K562 (cell line): ENCODE results near the gene BSCL2. TPM values are rescaled to one million over a fixed set of nuclear protein-coding genes. Genes with fewer than 3 reads are reported as not detected.
A peak's percentile ranks its signal among the peaks of the same experiment; 100 is the strongest.

Source experiments
- ATAC-seq: fragments of 200-7000 bp; cut with Tn5 transposase; 3 replicates; pipeline ENCODE4 v1.9.1; 2020; ENCODE audit warnings: moderate library complexity
- BruUV-seq: library from RNA; stranded (reverse); fragments of 400-500 nt; replicated peaks from 2 replicates; lab custom pipeline; 2021; lab: Mats Ljungman, UMichigan
- CTCF ChIA-PET: fragments of 300-600 bp; formaldehyde crosslinking; extraction: SDS; loops from one replicate; lab custom pipeline; 2021; ENCODE audit warnings: low intra/inter-chr PET ratio; lab: Yijun Ruan, JAX
- POLR2A ChIA-PET: fragments of 300-600, 350-650 bp; sonication (Branson Sonifier 250); formaldehyde crosslinking; extraction: SDS; loops from one replicate; lab custom pipeline; 2021; ENCODE audit warnings: antibody characterized with exemption, inconsistent platforms; lab: Yijun Ruan, JAX
- DNase-seq, 4 experiments: peaks; one replicate each; pipeline versions ENCODE4 v3.0.0 to v3.0.0-alpha.2; 2011 to 2018; ENCODE audit warnings: low spot score in 3 of 4, mixed read lengths in 3 of 4; ENCODE audit errors: extremely low read depth in 1 of 4
- FAIRE-seq: peaks from 2 replicates; lab custom pipeline; 2011; peaks lifted over from hg19 to GRCh38; lab: Jason Lieb, UNC
- H2AFZ ChIP-seq: 2 replicates; pipeline ENCODE4 v1.6.0; 2011; ENCODE audit warnings: low read depth, low read length, control low read depth, inconsistent platforms
- H3K27ac ChIP-seq: fragments of 200-600 bp; 3 replicates; pipeline ENCODE4 v1.8.0; 2011; ENCODE audit warnings: low read depth, mild to moderate bottlenecking, control low read depth, inconsistent platforms, low read length, moderate library complexity, mixed read lengths; ENCODE audit errors: extremely low read depth
- H3K27me3 ChIP-seq, 2 experiments: fragments of 300-600 bp in 1 of 2; 2 replicates in 1 of 2; 3 replicates in 1 of 2; pipeline versions ENCODE4 v1.6.0 to v1.8.0; 2011; ENCODE audit warnings: inconsistent platforms in 2 of 2, low read length in 2 of 2, mild to moderate bottlenecking in 1 of 2, mixed read lengths in 1 of 2, moderate library complexity in 1 of 2; ENCODE audit not compliant: control insufficient read depth in 2 of 2, insufficient read depth in 2 of 2
- H3K36me3 ChIP-seq: fragments of 300-600 bp; 3 replicates; pipeline ENCODE4 v1.8.0; 2011; ENCODE audit warnings: mild to moderate bottlenecking, low read length, inconsistent platforms; ENCODE audit not compliant: control insufficient read depth, insufficient read depth
- H3K4me1 ChIP-seq, 2 experiments: fragments of 200-600 bp in 1 of 2; replicated peaks in 1 of 2; 2 replicates in 1 of 2; 3 replicates in 1 of 2; pipeline versions ENCODE4 v1.5.1 to v1.8.0; 2011; ENCODE audit warnings: inconsistent platforms in 2 of 2, low read length in 2 of 2, mild to moderate bottlenecking in 1 of 2, mixed read lengths in 1 of 2, moderate library complexity in 1 of 2; ENCODE audit not compliant: control insufficient read depth in 2 of 2, insufficient read depth in 2 of 2
- H3K4me2 ChIP-seq: 2 replicates; pipeline ENCODE4 v1.6.1; 2011; ENCODE audit warnings: low read length, control low read depth, inconsistent platforms, mixed read lengths; ENCODE audit not compliant: insufficient read depth
- H3K4me3 ChIP-seq: fragments of 200-600 bp; sonication (generic), shearing (Covaris generic); 2 replicates; pipeline ENCODE4 v1.5.1; 2016; ENCODE audit warnings: control low read depth, inconsistent platforms
- H3K79me2 ChIP-seq: fragments of 200-600 bp; 3 replicates; pipeline ENCODE4 v1.8.0; 2011; ENCODE audit warnings: low read length, inconsistent platforms; ENCODE audit not compliant: control insufficient read depth, insufficient read depth
- H3K9ac ChIP-seq, 2 experiments: 2 replicates each; pipeline versions ENCODE4 v1.6.0 to v1.6.1; 2011; ENCODE audit warnings: low read depth in 2 of 2, low read length in 2 of 2, control low read depth in 1 of 2, inconsistent platforms in 1 of 2, mild to moderate bottlenecking in 1 of 2, mixed read lengths in 1 of 2; ENCODE audit not compliant: insufficient read depth in 1 of 2
- H3K9me1 ChIP-seq: one replicate; pipeline ENCODE4 v1.6.0; 2011; ENCODE audit warnings: inconsistent platforms, mild to moderate bottlenecking, low read length, moderate library complexity; ENCODE audit not compliant: control insufficient read depth, insufficient read depth
- H3K9me3 ChIP-seq: replicated peaks from 2 replicates; pipeline ENCODE4 v1.5.1; 2011; ENCODE audit warnings: low read depth, low read length, inconsistent platforms; ENCODE audit not compliant: control insufficient read depth, insufficient read depth
- H4K20me1 ChIP-seq: replicated peaks from 2 replicates; pipeline ENCODE4 v1.6.1; 2011; ENCODE audit warnings: low read length, inconsistent platforms, mixed read lengths; ENCODE audit not compliant: control insufficient read depth, insufficient read depth
- ARNT ChIP-seq, 2 experiments: fragments of 450-650 bp; IDR thresholded peaks; 2 replicates each; pipeline ENCODE4 v1.6.1; 2016; ENCODE audit warnings: mild to moderate bottlenecking in 1 of 2
- BRD9 ChIP-seq: fragments of 450-650 bp; IDR thresholded peaks from 2 replicates; pipeline ENCODE4 v1.6.1; 2018; ENCODE audit warnings: low read depth; ENCODE audit not compliant: partially characterized antibody
- CBX2 ChIP-seq: fragments of 200-600 bp; sonication (generic); IDR thresholded peaks from one replicate; pipeline ENCODE4 v1.6.1; 2012; ENCODE audit warnings: mild to moderate bottlenecking, low read length, inconsistent platforms; ENCODE audit not compliant: insufficient read depth, poor library complexity, severe bottlenecking
- DDX20 ChIP-seq: fragments of 450-650 bp; IDR thresholded peaks from 2 replicates; pipeline ENCODE4 v1.6.1; 2016; ENCODE audit warnings: missing genetic modification characterization, low read depth, mild to moderate bottlenecking, missing compliant biosample characterization, moderate library complexity
- HDAC2 ChIP-seq: fragments of 450-650 bp; IDR thresholded peaks from 2 replicates; pipeline ENCODE4 v1.6.1; 2016; ENCODE audit warnings: mild to moderate bottlenecking
- HIVEP1 ChIP-seq: fragments of 250-450 bp; sonication (Bioruptor Pico); IDR thresholded peaks from 2 replicates; pipeline ENCODE4 v1.4.0; 2020; ENCODE audit warnings: mild to moderate bottlenecking
- JUND ChIP-seq, 2 experiments: IDR thresholded peaks; 2 replicates in 1 of 2; 3 replicates in 1 of 2; pipeline ENCODE4 v1.6.1; 2011; ENCODE audit warnings: borderline replicate concordance in 2 of 2, low read depth in 2 of 2, low read length in 2 of 2, improper control_type of control experiment in 1 of 2, missing biosample characterization in 1 of 2, missing genetic modification characterization in 1 of 2, missing genetic modification reagents in 1 of 2
- KAT2B ChIP-seq: IDR thresholded peaks from one replicate; pipeline ENCODE4 v1.6.1; 2012; ENCODE audit warnings: low read depth, mild to moderate bottlenecking, control low read depth, inconsistent platforms, low read length, moderate library complexity
- MAX ChIP-seq: sonication (generic); formaldehyde crosslinking; IDR thresholded peaks from 2 replicates; pipeline ENCODE4 v1.9.0; 2022; ENCODE audit warnings: mild to moderate bottlenecking, missing genetic modification reagents
- MEF2A ChIP-seq: IDR thresholded peaks from 2 replicates; pipeline ENCODE4 v1.6.1; 2011; ENCODE audit warnings: low read depth, mild to moderate bottlenecking, low read length, moderate library complexity; ENCODE audit not compliant: control insufficient read depth
- PRMT5 ChIP-seq: sonication (generic); formaldehyde crosslinking; IDR thresholded peaks from 2 replicates; pipeline ENCODE4 v1.5.0; 2020; ENCODE audit warnings: missing genetic modification reagents
- SP1 ChIP-seq: sonication (generic); formaldehyde crosslinking; IDR thresholded peaks from 2 replicates; pipeline ENCODE4 v1.8.1; 2022; ENCODE audit warnings: mild to moderate bottlenecking, missing genetic modification reagents
- TBL1XR1 ChIP-seq, 2 experiments: IDR thresholded peaks; 2 replicates each; pipeline ENCODE4 v1.6.1; 2012; ENCODE audit warnings: improper control_type of control experiment in 2 of 2, low read length in 2 of 2, mild to moderate bottlenecking in 1 of 2
- UBTF ChIP-seq, 2 experiments: IDR thresholded peaks; 2 replicates each; pipeline ENCODE4 v1.6.1; 2012; ENCODE audit warnings: improper control_type of control experiment in 2 of 2, low read depth in 2 of 2, low read length in 2 of 2, borderline replicate concordance in 1 of 2
- ZNF263 ChIP-seq: sonication (generic); formaldehyde crosslinking; IDR thresholded peaks from 2 replicates; pipeline ENCODE4 v1.8.0; 2022; ENCODE audit warnings: mild to moderate bottlenecking, missing genetic modification reagents, borderline replicate concordance
- ZNF311 ChIP-seq: fragments of 250-450 bp; sonication (Bioruptor Pico); IDR thresholded peaks from 2 replicates; pipeline ENCODE4 v1.4.0; 2020; ENCODE audit warnings: mild to moderate bottlenecking, moderate library complexity
- ZNF668 ChIP-seq: fragments of 250-450 bp; sonication (Bioruptor Pico); IDR thresholded peaks from 2 replicates; pipeline ENCODE4 v1.8.0; 2022; ENCODE audit warnings: mild to moderate bottlenecking, inconsistent platforms
- ZNF77 ChIP-seq: fragments of 250-450 bp; sonication (Bioruptor Pico); IDR thresholded peaks from 2 replicates; pipeline ENCODE4 v1.5.0; 2020
- WGBS: fragments of 100-300 bp; shearing (Covaris generic); methylation state at CpG from one replicate; pipeline ENCODE4 v1.1.6; 2016; ENCODE audit warnings: low coverage, mixed read lengths; ENCODE audit not compliant: insufficient coverage; ENCODE audit errors: missing lambda C conversion rate; 5-methylcytosine and 5-hydroxymethylcytosine counted together
- in situ Hi-C: fragments of 300-500 bp; cut with MboI; formaldehyde crosslinking; loops from 4 replicates; pipeline ENCODE4 v1.15.0; 2018; ENCODE audit warnings: inconsistent platforms, mixed read lengths
- intact Hi-C: fragments of 100-400 bp; cut with micrococcal nuclease; formaldehyde crosslinking; loops from 2 replicates; pipeline ENCODE4 v1.14.2; 2022
- polyA plus RNA-seq, 8 experiments: library from polyadenylated mRNA; depleted of rRNA in 4 of 8; stranded (reverse) in 5 of 8; unstranded in 3 of 8; fragments of >200 nt; fragmentation: Nextera tagmentation in 2 of 8; fragmentation: Illumina TruSeq in 1 of 8; extraction: Ambion mirVana in 2 of 8; extraction: Trizol in 1 of 8; gene quantifications; 2 replicates each; pipeline versions ENCODE4 v1.2.1 to v1.2.3, GENCODE V29; 2011 to 2014; ENCODE audit warnings: inconsistent platforms in 1 of 8, missing spikeins in 1 of 8
- total RNA-seq, 7 experiments: library from RNA; depleted of rRNA in 6 of 7; stranded (reverse); fragments of >200 nt in 6 of 7; fragmentation: Illumina TruSeq in 2 of 7; extraction: Trizol in 2 of 7; gene quantifications; 2 replicates each; pipeline versions ENCODE4 v1.2.1 to v1.2.3, GENCODE V29; 2011 to 2021; ENCODE audit warnings: low replicate concordance in 1 of 7
- TF ChIP-seq, protein P1 (sequence below): fragments of 450-650 bp; formaldehyde crosslinking; IDR thresholded peaks from 2 replicates; pipeline ENCODE4 v1.4.0; 2022; ENCODE audit warnings: missing genetic modification characterization

BSCL2 gene
- total and polyA plus RNA-seq, 9 of the 15 experiments (the other 6 are each of a cell fraction or from before 2014, with no cell fraction given) = 18.9 to 51.7 (median 35.2) TPM

GRCh38 chr11:62727872-62728170 is 20.6 kb upstream of the BSCL2 start:
- H3K27me3 ChIP-seq = no peaks in the 10 kb centered on the region
- peaks cover 70% of the 10 kb centered on the region for H3K79me2 ChIP-seq
- CTCF ChIA-PET = interaction anchor here (1.1 kb wide), 1 partner anchor 60 kb away, joined by 4 read pairs; the partner anchor contains the start of gene TMEM179B
- H3K27ac ChIP-seq = peak overlapping the region; percentile 99
- H3K9me1 ChIP-seq = no peaks in the 10 kb centered on the region
- DNase-seq (peak; percentile 61 to 97 (median 81)), ATAC-seq (peak; percentile 80), FAIRE-seq (peak; percentile 91)
- peaks cover 49% of the 10 kb centered on the region for H3K36me3 ChIP-seq
- in situ Hi-C loops = no loop called here
- POLR2A ChIA-PET = interaction anchor here (0.6 to 4.5 kb wide), 30 partner anchors 10 to 269 kb away, joined by 3 to 31 read pairs (median 4); partner anchors contain the start of genes BSCL2, C11orf98, CSKMT and EEF1G
- H2AFZ ChIP-seq = peak overlapping the region; percentile 100
- peak overlapping the region; percentile 100 for H3K4me2 ChIP-seq
- H3K9ac ChIP-seq = peak overlapping the region; percentile 98 to 100
- BruUV-seq = no TSS peak
- H3K4me3 ChIP-seq = peak overlapping the region; percentile 90
- H4K20me1 ChIP-seq = peaks cover 6% of the 10 kb centered on the region; the same call in 1 of the 2 replicates
- intact Hi-C loops = loop anchor here (1.0 to 10.0 kb wide), 7 partner anchors 21 to 136 kb away; partner anchors contain the start of genes BSCL2, GNG3, POLR2G and TMEM179B
- WGBS = under 1% methylated on average over 20 of the region's 20 CpGs
- H3K4me1 ChIP-seq = peaks cover 13 to 19% of the 10 kb centered on the region in 2 experiments; a peak in 4 of 5 replicates
- H3K9me3 ChIP-seq = no peaks in the 10 kb centered on the region
- TF ChIP-seq MAX (CRISPR knock-in tag) (no peak), MEF2A (no peak), ZNF668 (no peak), ZNF263 (CRISPR knock-in tag) (no peak), CBX2 (no peak), BRD9 (no peak), ARNT (IDR thresholded peaks at IDR 0.05) (0 out of 4 replicates have a peak, but pooled peaks of 1 of the 2 experiments have one; percentile 62), HIVEP1 (no peak), PRMT5 (CRISPR knock-in tag) (no peak), ZNF77 (CRISPR knock-in tag) (no peak), TBL1XR1 (IDR thresholded peaks at IDR 0.05; ENCODE audit: low read length in 2 of 2) (no peak), DDX20 (tag) (no peak), KAT2B (no peak), ZNF311 (CRISPR knock-in tag) (no peak), UBTF (IDR thresholded peaks at IDR 0.05; ENCODE audit: borderline replicate concordance in 1 of 2, low read depth in 2 of 2, low read length in 2 of 2) (no peak), HDAC2 (0 out of 2 replicates have a peak, but pooled peaks have one; percentile 11), JUND (IDR thresholded peaks at IDR 0.05; ENCODE audit: borderline replicate concordance, low read depth, low read length) (no peak), JUND (tag; IDR thresholded peaks at IDR 0.05; ENCODE audit: borderline replicate concordance, low read depth, low read length) (no peak), SP1 (peak; percentile 53; the same call in 1 of the 2 replicates)
- TF ChIP-seq, protein P1, sequence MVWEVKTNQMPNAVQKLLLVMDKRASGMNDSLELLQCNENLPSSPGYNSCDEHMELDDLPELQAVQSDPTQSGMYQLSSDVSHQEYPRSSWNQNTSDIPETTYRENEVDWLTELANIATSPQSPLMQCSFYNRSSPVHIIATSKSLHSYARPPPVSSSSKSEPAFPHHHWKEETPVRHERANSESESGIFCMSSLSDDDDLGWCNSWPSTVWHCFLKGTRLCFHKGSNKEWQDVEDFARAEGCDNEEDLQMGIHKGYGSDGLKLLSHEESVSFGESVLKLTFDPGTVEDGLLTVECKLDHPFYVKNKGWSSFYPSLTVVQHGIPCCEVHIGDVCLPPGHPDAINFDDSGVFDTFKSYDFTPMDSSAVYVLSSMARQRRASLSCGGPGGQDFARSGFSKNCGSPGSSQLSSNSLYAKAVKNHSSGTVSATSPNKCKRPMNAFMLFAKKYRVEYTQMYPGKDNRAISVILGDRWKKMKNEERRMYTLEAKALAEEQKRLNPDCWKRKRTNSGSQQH (CRISPR knock-in tag) = no peak
